GM18870 (cell line): ENCODE data around the gene LRRC49.
"Not testable (repeated sequence)": the region's sequence is repeated elsewhere in the genome, so short reads cannot be mapped to it uniquely, and the experiment has no call there.

Experiments used
- ATAC-seq: cut with Tn5 transposase; IDR thresholded peaks from one replicate; pipeline ENCODE4 v1.9.1; 2021; ENCODE audit warnings: moderate library complexity; ENCODE audit not compliant: unreplicated experiment

The LRRC49 gene

DNA sequence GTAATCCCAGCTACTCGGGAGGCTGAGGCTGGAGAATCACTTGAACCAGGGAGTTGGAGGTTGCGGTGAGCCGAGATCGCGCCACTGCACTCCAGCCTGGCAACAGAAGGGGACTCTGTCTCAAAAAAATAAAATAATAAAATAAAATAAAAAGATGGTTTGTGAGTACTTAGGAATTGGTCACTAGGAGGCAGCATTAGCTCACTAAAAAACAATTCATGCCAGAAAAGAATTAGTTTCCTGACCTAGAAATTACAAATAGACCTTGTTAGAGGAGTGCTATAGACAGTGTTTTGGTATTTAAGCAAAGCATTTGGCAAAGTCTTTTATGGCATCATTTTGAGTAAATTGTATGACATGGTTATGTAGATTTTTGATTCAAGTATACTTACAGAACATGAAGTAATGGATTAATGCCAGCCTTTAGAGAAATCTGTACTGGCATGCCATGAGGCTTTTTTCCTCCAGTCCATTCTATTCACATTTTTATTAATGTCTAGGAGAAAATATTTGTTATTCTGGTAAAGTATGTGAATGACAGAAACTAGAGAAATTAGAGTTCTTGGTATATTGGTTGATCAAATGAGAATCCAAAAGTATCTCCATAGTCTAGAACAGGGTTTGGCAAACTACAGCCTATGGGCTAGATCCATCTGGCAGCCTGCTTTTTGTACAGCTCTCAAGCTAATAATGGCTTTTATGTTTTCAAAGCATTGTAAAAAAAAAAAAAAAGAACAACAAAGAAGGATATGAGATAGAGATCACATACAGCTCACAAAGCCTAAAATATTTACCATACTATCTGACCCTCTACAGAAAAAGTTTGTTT is 81.6 kb downstream of the LRRC49 start:
- ATAC-seq, result no peak

DNA sequence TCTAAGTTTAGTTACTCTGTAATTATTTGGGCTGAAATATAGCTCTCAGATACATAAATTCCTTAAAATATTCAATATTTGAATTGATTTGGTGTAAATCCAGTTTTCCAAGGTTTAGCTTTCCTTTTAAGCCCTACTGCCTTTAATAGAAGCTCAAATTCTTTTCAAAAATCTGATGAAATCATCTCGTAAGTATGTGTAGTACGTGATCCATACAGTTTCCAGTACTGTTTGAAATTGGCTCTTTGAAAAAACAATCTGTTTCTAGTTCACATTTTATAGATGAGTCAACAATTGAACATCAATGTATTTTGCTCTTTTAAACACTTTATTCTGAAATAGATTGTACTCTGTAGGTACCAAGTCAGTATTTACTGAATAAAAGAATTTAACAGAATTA is 84.2 kb downstream of the LRRC49 start:
- no peak for ATAC-seq

DNA sequence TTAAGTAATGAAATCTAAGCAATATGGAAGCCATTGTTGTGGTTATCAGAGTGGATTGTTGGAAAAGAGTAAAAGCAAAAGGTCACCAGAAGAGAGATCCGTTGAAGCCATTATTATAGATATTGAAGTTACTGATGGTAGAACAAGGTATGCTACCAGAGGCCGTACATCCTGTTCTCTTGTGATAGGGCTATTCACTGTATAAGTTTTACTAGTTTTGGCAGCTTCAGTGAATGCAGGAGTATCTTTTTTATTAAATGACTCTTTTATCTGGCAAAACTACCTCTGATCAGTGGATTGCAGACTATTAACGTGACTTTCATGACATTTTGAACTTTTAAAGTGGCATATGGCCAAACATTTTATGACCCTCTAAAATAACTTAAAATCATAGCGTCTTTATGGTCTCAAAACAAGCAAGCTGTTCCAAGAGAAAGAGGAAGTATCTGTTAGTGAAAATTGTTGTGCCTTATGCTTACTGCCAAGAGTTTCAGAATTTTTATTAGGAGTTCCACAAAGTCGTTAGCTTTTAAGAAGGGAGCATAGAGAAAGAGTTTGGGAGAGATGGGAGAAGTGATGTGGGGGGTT is 102.9 kb downstream of the LRRC49 start:
- no peak for ATAC-seq

DNA sequence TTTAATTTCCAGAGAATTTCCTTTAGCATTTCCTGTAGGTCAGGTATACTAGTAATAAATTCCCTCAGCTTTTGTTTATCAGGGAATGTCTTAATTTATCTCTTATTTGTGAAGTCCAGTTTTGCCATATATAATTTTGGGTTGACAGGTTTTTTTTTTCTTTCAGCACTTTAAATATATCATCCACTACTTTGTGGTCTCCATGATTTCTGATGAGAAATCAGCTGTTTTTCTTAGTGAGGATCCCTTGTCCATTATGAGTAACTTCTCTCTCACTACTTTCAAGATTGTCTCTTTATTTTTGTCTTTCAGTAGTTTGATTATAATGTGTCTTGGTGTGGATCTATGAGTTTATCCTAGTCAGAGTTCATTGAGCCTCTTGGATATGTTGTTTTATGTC is 105.7 kb downstream of the LRRC49 start:
- ATAC-seq, result no peak

DNA sequence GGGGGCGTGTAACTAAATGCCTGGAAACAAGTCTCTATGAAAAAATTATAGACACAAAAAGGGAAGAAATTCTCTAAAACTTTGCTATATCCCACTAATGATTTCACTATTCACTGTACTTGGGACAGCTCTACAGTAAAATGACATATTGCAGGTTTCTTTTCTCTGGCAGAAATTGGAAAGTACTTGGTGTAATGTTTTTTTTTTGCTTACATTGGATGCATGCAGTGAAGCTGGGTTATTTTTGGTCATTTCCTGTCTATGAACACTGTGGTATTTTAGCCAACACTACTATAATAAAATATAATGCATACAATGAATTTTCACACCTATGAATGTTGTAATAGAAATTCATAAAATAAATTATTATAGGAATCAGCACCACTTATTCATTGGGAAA is 109.7 kb downstream of the LRRC49 start:
- ATAC-seq, result no peak

DNA sequence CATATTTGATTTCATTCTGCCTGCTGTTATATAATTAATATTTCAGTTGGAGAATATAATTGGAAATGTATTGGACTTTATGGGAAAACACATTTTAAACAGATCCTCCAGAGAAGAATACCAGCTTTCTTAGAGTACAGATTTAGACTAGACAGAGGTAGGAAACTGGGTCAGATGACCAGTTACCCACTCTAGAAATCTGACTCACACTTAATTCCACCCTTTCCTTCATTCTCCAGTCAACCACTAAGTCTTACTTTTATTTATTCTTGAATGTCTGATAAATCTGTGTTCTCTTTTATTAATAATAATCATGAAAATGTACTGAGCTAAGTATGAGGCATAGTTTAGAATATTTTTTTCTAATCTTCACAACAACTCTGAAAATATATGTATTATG is 110.7 kb downstream of the LRRC49 start:
- ATAC-seq, result no peak

DNA sequence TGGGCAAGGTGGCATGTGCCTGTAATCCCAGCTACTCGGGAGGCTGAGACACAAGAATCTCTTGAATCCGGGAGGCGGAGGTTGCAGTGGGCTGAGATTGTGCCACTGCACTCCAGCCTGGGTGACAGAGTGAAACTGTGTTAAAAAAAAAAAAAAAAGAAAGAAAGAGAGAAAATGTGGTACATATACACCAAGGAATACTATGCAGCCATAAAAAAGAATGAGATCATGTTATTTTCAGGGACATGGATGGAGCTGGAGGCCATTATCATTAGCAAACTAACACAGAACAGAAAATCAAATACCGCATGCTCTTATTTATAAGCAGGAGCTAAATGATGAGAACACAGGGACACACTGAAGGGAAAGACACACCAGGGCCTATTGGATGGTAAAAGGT is 111.9 kb downstream of the LRRC49 start:
- ATAC-seq, result not testable (repeated sequence)

DNA sequence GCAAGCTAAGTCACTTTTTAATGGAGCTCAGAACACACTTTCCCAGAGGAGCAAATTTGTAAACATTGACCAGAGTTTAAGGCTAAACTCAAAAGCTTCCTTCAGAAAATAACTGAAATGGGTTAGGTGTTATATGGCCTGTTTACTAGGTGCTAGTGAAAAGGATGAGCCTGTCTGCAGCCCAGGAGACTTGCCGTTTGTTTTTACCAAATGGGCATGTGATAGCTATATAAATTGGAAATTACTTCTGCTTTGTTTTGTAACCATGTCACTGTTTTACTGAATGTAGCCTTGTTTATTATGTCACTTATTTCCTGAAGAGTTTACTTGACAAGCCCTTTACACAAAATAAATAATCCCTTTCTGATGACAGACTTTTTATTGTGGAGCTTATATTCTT is 113.3 kb downstream of the LRRC49 start:
- ATAC-seq, result no peak

DNA sequence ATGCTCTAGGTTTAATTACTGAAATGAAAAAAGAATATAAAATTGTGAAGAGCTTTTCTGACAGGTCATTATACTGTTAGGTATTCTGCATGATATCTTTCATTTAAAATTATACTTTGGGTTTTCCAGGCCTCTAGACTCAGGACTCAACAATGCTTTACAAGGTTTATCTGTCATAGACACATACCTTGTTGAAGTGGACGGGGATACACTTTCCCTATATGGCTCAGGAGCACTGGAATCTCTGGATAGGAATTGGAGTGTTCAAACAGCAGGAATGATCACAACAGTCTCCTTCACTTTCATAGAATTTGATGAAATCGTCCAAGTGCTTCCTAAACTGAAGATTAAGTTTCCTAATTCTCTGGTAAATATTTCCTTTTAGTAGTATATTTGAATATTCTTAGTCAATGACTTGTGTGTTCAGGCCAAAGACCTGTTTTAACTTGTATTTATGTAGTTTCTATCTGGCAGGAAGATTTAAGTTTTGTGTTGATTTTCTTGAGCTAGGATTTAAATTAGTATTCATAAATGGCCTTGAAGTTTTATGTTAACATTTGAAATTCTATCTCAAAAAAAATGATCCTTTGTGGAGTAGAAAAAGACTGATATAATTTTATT is 115.7 kb downstream of the LRRC49 start:
- ATAC-seq, result no peak

DNA sequence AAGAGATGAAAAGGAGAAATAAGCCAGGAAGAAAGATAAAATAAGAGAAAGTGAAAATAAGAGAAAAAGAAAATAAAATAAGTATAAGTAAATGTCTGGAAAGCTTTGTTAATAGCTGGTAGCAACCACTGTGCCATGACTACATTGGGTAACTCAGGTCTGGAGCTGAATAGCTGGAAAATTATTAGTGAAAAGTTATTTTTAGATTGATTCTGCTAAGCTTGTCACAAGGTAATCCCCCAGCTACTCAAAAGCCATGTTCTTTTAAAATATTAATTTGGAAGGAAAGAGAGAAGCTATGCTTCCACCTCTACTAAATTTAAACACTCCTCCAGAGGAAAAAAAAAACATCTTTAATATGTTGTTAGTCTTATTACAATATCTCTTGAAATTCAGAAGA is 117.8 kb downstream of the LRRC49 start:
- no peak for ATAC-seq

DNA sequence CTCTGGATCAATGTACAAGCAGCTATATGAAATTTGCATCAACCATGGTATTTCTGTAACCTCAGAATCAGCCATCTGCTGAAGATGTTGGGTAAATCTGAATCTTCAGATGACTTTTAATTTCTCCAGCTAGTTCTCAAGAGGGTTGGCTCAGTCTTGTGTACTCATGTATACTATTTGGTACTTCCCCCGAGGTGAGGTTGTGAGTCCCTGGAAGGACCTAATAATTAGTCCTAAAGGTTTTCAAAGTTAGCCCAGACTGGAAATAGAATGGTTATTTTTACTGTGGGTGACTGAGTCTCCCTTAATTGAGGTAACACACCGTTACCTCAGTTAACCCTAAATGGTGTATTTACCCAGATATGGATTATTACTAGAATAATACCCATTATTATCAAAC is 118.4 kb downstream of the LRRC49 start:
- ATAC-seq, result no peak

DNA sequence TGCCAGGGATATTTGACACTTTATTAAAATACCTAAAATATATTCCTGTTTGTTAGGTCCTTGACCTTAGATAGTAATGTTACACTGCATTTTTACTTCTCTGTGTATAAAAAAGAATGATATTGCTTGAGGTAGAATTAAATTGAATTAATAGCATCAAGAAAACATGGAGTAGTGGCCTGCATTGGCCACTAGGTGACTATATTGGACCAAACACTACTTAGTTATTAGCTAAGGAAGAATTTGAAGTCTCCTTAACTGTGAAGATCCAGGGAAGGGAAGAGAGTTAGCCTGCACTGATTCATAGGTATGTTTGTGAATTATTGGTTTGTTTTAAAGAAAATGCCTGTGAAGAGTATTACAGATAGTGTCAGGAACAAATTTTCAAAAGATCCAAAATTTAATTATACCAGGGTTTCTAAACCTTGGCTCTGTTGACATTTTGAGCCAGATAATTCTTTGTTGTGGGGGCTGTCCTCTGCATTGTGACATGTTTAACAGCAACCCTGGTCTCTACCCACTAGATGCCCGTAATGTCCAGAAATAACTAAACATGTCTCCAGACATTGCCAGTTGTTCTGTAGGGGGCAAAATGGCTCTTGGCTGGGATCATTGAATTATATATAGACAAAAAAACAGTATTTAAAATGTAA is 119.0 kb downstream of the LRRC49 start:
- no peak for ATAC-seq

DNA sequence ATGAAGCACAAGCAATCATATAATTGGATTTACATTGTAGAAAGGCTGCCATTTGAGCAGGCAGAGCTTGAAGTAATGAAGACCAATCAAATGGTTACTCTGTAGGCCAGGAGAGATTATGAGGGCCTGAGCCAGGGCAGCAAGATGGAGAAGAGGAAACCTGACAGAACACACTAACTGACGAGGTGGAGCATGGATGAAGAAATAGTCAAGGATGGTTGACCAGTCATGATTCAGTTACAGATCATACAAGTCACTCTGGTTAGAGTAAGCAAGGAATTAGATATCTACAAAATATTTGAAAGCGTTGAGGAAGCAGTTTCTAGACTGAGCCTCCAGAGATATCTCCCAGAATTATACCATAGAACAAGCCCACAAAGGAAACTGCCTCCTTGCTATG is 120.8 kb downstream of the LRRC49 start:
- ATAC-seq, result no peak

DNA sequence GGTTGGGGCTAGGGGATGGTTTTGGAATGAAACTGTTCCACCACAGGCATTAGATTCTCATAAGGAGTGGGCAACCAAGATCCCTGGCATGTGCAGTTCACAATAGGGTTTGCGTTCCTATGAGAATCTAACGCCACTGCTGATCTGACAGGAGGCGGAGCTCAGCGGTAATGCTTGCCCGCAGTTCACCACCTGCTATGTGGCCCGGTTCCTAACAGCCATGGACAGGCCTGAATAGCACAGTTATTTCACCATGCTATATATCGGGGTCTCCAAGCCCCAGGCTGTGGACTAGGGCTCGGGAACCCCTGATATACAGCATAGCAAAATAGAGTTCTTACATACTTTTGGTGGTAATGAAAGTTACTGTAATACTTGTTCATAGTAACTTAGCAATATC is 122.7 kb downstream of the LRRC49 start:
- ATAC-seq, result no peak

DNA sequence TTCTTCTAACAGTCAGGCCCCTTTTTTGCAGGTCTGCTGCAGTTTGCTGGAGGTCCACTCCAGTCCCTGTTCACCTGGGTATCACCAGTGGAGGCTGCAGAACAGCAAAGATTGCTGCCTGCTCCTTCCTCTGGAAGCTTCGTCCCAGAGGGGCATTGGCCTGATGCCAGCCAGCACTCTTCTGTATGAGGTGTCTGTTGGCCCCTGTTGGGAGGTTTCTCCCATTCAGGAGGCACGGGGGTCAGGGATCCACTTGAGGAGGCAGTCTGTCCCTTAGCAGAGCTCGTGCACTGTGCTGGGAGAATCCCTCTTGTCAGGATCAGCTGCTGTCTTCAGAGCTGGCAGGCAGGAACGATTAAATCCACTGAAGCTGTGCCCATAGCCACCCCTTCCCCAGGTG is 138.6 kb downstream of the LRRC49 start:
- not testable (repeated sequence) for ATAC-seq

DNA sequence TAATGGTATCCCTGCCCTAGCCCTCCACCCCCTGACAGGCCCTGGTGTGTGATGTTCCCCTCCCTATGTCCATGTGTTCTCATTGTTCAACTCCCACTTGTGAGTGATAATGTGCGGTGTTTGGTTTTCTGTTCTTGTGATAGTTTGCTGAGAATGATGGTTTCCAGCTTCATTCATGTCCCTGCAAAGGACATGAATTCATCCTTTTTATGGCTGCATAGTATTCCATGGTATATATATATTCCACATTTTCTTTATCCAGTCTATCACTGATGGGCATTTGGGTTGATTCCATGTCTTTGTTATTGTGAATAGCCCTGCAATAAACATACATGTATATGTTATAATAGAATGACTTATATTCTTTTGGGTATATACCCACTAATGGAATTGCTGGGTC is 142.9 kb downstream of the LRRC49 start:
- not testable (repeated sequence) for ATAC-seq

DNA sequence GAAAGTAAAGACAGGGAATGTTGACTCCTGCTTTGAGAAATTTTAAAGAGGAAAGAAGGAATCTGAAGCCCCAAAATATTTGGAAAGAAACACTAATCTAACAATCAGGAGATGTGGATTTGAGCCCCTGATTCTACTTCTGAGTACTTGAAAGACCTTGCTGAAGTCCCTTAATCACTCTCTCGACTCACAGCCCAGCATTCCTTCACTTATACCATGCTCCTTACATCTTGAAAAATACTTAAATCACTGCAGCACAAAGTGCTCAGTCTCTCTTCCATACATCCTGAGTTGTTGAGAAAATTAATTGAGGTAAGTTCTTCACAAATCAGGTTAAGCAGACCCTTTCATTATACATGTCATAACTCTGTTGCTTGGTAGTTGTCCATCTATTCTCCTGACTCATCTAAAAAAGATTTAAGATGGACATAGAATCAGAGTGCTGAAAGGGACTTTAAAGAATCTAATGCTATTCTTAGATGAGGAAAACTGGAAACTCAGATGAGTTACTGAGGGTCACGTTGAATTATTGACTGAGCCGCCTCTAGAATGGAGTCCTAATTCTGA is 149.8 kb downstream of the LRRC49 start:
- ATAC-seq, result no peak

DNA sequence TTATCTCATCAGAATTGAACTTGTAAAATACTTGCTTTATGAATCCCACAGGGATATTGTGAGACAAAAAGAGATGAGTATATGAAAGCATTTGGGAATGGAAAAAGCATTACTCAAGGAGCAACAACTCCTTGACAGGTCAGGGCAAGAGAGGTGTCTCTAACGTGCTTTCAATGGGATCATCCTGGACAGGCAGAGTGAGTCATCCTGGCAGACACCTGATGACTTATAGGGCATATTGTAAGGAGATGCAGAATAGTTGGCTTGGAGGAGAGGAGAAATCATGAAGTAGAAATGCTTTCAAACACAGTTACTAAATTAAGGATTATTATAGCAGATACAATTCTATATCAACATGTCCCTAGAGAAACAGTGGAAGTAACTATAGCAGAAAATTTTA is 150.7 kb downstream of the LRRC49 start:
- ATAC-seq, result no peak

DNA sequence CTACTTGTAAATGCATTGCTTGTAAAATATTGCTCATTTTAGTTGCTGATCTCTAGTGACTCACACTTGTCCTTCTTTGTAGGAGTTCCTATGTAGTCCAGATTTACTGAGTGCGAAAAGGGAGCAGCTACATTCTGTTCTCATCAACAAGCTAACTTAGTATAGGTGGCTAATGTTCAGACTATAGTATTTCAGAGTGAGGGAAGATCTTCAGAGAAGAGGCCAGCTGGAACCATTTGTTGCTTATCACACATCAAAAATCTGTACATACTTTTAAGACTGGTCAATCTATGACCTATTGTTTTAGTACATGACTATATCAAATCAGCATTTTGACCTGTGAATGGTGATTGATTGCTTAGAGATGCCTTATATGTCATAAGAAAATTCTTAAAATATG is 151.4 kb downstream of the LRRC49 start:
- no peak for ATAC-seq

DNA sequence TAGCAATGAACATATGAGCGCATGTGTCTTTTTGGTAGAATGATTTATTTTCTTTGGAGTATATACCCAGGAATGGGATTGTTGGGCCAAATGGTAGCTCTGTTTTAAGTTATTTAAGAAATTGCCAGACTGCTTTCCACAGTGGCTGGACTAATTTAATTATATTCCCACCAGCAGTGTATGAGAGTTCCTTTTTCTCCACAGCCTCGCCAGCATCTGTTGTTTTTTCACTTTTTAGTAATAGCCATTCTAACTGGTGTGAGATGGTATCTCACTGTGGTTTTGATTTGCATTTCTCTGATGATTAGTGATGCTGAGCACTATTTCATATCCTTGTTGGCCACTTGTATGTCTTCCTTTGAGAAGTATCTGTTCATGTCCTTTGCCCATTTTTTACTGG is 153.5 kb downstream of the LRRC49 start:
- not testable (repeated sequence) for ATAC-seq

DNA sequence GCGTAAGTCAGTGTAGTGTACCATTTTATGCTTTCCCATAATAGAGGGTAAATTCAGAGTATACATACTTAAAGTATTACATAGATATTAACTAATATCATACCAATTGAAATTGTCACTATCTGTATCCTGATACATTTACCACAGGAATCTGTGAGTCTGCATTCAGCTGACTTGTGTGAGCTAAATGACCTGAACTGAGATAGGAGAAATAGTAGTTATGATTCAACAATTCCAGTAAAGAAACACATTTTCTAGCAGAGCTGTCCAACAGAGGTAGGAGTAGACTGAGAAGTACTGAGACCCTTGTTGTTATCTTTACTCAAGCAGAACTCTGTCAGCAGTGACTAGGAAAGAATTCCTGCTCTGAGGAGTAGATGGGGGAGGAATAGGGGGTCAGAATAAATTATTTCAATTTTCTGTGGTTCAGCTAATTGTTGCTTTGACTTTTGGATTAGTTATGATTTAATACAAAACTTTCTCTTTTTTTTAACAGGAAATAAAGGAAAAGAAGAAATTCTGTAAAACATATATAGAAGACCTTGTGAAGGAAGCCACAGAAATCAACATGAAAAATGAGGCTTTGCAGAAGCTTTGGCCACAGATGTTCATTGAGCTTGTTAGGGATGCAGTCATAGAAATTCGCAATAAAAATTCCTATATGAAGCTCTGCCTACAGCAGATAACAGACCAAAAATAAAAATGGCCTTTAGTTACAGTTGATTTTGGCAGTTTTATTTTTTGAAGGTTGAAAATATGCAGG is 156.5 kb downstream of the LRRC49 start:
- no peak for ATAC-seq
